Trophoblast cell (in vitro differentiated cells and primary cell): ENCODE results near the gene STAT3.
"Not testable (repeated sequence)": the region's sequence is repeated elsewhere in the genome, so short reads cannot be mapped to it uniquely, and the experiment has no call there.

Experiments
- DNase-seq, 2 donors: peaks; one replicate each; pipeline ENCODE4 v3.0.0-alpha.2; 2016
- H2AFZ ChIP-seq: 2 replicates; pipeline ENCODE4 v1.6.1; 2013; ENCODE audit warnings: low read length, moderate library complexity, mild to moderate bottlenecking; ENCODE audit not compliant: insufficient read depth, poor library complexity
- H2AK5ac ChIP-seq: 2 replicates; pipeline ENCODE4 v1.6.1; 2013; ENCODE audit warnings: mild to moderate bottlenecking, low read length
- H2BK120ac ChIP-seq: 2 replicates; pipeline ENCODE4 v1.6.1; 2013; ENCODE audit warnings: low read length, mild to moderate bottlenecking, moderate library complexity; ENCODE audit not compliant: insufficient read depth, poor library complexity
- H2BK12ac ChIP-seq: 2 replicates; pipeline ENCODE4 v1.6.1; 2013; ENCODE audit warnings: mild to moderate bottlenecking, low read length, moderate library complexity
- H2BK5ac ChIP-seq: 2 replicates; pipeline ENCODE4 v1.6.1; 2013; ENCODE audit warnings: low read length, low read depth, moderate library complexity, mild to moderate bottlenecking; ENCODE audit not compliant: poor library complexity
- H3K14ac ChIP-seq: 2 replicates; pipeline ENCODE4 v1.6.1; 2013; ENCODE audit warnings: mild to moderate bottlenecking, low read length
- H3K18ac ChIP-seq: 2 replicates; pipeline ENCODE4 v1.6.1; 2013; ENCODE audit warnings: mild to moderate bottlenecking, low read length
- H3K23ac ChIP-seq: 2 replicates; pipeline ENCODE4 v1.6.1; 2013; ENCODE audit warnings: low read length
- H3K27ac ChIP-seq: 2 replicates; pipeline ENCODE4 v1.5.1; 2013; ENCODE audit warnings: low read depth, mild to moderate bottlenecking, inconsistent platforms, low read length, moderate library complexity
- H3K27me3 ChIP-seq: 2 replicates; pipeline ENCODE4 v1.6.1; 2013; ENCODE audit warnings: inconsistent platforms, mild to moderate bottlenecking, low read length, moderate library complexity; ENCODE audit not compliant: insufficient read depth
- H3K36me3 ChIP-seq, 2 experiments: 1 replicate in 1 of 2; 2 replicates in 1 of 2; pipeline ENCODE4 v1.6.1; 2013; ENCODE audit warnings: low read length in 2 of 2, mild to moderate bottlenecking in 2 of 2, moderate library complexity in 1 of 2; ENCODE audit not compliant: insufficient read depth in 2 of 2, control insufficient read depth in 1 of 2
- H3K4ac ChIP-seq: 2 replicates; pipeline ENCODE4 v1.6.1; 2013; ENCODE audit warnings: low read depth, mild to moderate bottlenecking, low read length, moderate library complexity
- H3K4me1 ChIP-seq, 2 experiments: 1 replicate in 1 of 2; 2 replicates in 1 of 2; pipeline ENCODE4 v1.6.1; 2013; ENCODE audit warnings: low read length in 2 of 2, mild to moderate bottlenecking in 2 of 2, moderate library complexity in 1 of 2; ENCODE audit not compliant: insufficient read depth in 2 of 2, control insufficient read depth in 1 of 2
- H3K4me2 ChIP-seq: 2 replicates; pipeline ENCODE4 v1.6.1; 2013; ENCODE audit warnings: inconsistent platforms, mild to moderate bottlenecking, low read length, moderate library complexity
- H3K4me3 ChIP-seq: 2 replicates; pipeline ENCODE4 v1.5.1; 2013; ENCODE audit warnings: mild to moderate bottlenecking, low read depth, low read length, inconsistent platforms
- H3K79me1 ChIP-seq: one replicate; pipeline ENCODE4 v1.6.1; 2013; ENCODE audit warnings: low read length
- H3K79me2 ChIP-seq: 2 replicates; pipeline ENCODE4 v1.6.1; 2013; ENCODE audit warnings: low read length, mild to moderate bottlenecking; ENCODE audit not compliant: control insufficient read depth, insufficient read depth, poor library complexity
- H3K9ac ChIP-seq: 2 replicates; pipeline ENCODE4 v1.6.1; 2013; ENCODE audit warnings: mild to moderate bottlenecking, low read length
- H3K9me3 ChIP-seq: 2 replicates; pipeline ENCODE4 v1.6.1; 2013; ENCODE audit warnings: low read depth, mild to moderate bottlenecking, control low read depth, inconsistent platforms, low read length; ENCODE audit not compliant: insufficient read depth
- H4K12ac ChIP-seq: 2 replicates; pipeline ENCODE4 v1.6.1; 2013; ENCODE audit warnings: low read depth, mild to moderate bottlenecking, low read length, moderate library complexity
- H4K8ac ChIP-seq: 2 replicates; pipeline ENCODE4 v1.6.1; 2013; ENCODE audit warnings: low read depth, mild to moderate bottlenecking, low read length, moderate library complexity
- H4K91ac ChIP-seq: one replicate; pipeline ENCODE4 v1.6.1; 2013; ENCODE audit warnings: low read depth, mild to moderate bottlenecking, low read length, moderate library complexity
- WGBS: extraction: QIAGEN DNeasy Blood & Tissue Kit; methylation state at CpG from one replicate; pipeline ENCODE4 v1.1.7; 2013; ENCODE audit warnings: missing lambda C conversion rate; ENCODE audit not compliant: insufficient read length, insufficient coverage; ENCODE audit errors: extremely low coverage; 5-methylcytosine and 5-hydroxymethylcytosine counted together

The STAT3 gene

DNA sequence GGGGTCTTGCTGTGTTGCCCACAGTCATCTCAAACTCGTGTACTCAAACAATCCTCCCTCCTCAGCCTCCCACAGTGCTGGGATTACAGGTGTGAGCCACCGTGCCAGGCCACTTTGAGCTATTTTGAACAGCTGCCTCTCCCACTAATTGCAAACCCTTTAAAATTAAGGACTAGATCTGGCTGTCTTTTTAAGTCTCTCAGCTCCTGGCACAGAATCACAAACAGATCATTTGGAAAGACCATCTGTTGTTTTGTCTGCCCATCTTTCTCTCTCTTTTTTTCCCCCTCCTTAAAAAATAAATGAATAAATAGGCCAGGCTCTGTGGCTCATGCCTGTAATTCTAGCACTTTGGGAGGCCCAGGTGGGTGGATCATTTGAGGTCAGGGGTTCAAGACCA is 10.9 kb upstream of the STAT3 start:
- Histone ChIP-seq H3K18ac (no peak overlapping the region), H4K91ac (no peak overlapping the region), H3K4me3 (no peak overlapping the region), H3K36me3 (peaks cover 4 to 7% of the 10 kb centered on the region in 2 experiments), H3K27ac (no peak overlapping the region), H3K79me1 (no peaks in the 10 kb centered on the region), H2BK120ac (no peak overlapping the region), H4K12ac (no peak overlapping the region), H3K4me1 (no peaks in the 10 kb centered on the region), H2BK5ac (no peak overlapping the region), H2BK12ac (no peak overlapping the region), H3K14ac (no peak overlapping the region), H3K9me3 (peaks cover 1% of the 10 kb centered on the region), H3K23ac (no peak overlapping the region), H3K4ac (no peak overlapping the region), H2AFZ (no peak overlapping the region), H3K79me2 (no peaks in the 10 kb centered on the region), H3K27me3 (no peaks in the 10 kb centered on the region), H4K8ac (no peak overlapping the region), H2AK5ac (no peak overlapping the region), H3K9ac (no peak overlapping the region), H3K4me2 (no peak overlapping the region)
- no peak for DNase-seq
- WGBS = no CpG with 5 or more reads among the region's 2 CpGs

DNA sequence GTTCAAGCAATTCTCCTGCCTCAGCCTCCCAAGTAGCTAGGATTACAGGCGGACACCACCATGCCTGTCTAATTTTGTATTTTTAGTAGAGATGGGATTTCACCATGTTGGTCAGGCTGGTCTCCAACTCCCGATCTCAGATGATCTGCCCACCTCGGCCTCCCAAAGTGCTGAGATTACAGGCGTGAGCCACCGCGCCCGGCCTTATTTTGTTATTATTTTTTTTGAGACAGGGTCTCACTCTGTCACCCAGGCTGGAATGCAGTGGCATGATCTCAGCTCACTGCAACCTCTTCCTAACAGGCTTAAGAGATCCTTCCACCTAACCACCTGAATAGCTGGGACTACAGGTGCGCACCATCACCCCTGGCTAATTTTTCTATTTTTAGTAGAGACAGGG is 7.4 kb upstream of the STAT3 start:
- not testable (repeated sequence) for DNase-seq, H3K27me3 ChIP-seq, H3K4me1 ChIP-seq, H3K4ac ChIP-seq, H2AFZ ChIP-seq, H3K27ac ChIP-seq, H3K79me2 ChIP-seq, H4K12ac ChIP-seq, H3K36me3 ChIP-seq, H3K4me3 ChIP-seq, H2BK5ac ChIP-seq, H3K18ac ChIP-seq, H3K9ac ChIP-seq, H3K9me3 ChIP-seq, H3K4me2 ChIP-seq, H2BK12ac ChIP-seq, H3K14ac ChIP-seq, H4K91ac ChIP-seq, H2BK120ac ChIP-seq, H4K8ac ChIP-seq, H3K79me1 ChIP-seq, H3K23ac ChIP-seq, H2AK5ac ChIP-seq
- WGBS = no CpG with 5 or more reads among the region's 8 CpGs

DNA sequence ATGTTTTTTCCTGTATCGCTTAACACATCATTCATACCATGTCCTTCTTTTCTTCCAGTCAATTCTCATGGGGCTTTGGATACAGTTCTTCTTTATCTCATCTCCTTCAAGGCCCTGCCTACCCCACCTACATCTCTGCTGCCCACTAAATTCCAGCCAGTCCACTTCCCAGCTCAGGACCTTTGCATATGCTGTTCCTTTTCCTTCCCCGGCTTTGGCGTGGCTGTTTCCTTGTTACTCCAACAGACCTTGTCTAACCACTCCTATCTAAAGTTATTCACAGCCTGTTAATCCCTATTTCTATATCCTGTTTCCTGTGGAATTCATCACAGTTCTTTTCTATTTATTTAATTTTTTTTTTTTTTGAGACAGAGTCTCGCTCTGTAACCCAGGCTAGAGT is 6.6 kb upstream of the STAT3 start:
- no peaks in the 10 kb centered on the region for H3K36me3 ChIP-seq
- no peaks in the 10 kb centered on the region for H3K79me2 ChIP-seq
- H4K91ac ChIP-seq = no peak overlapping the region
- no CpG with 5 or more reads among the region's 4 CpGs for WGBS
- no peaks in the 10 kb centered on the region for H3K79me1 ChIP-seq
- no peak overlapping the region for H4K8ac ChIP-seq
- no peak overlapping the region for H3K4me2 ChIP-seq
- no peak overlapping the region for H3K27ac ChIP-seq
- no peak overlapping the region for H2AK5ac ChIP-seq
- no peak overlapping the region for H3K4me3 ChIP-seq
- H3K4ac ChIP-seq = no peak overlapping the region
- H3K23ac ChIP-seq = no peak overlapping the region
- H2BK12ac ChIP-seq = no peak overlapping the region
- no peak overlapping the region for H2BK120ac ChIP-seq
- no peak for DNase-seq
- H3K9ac ChIP-seq = no peak overlapping the region
- no peak overlapping the region for H3K18ac ChIP-seq
- no peaks in the 10 kb centered on the region for H3K27me3 ChIP-seq
- H2AFZ ChIP-seq = no peak overlapping the region
- no peak overlapping the region for H3K14ac ChIP-seq
- no peak overlapping the region for H4K12ac ChIP-seq
- H3K4me1 ChIP-seq = no peaks in the 10 kb centered on the region
- H2BK5ac ChIP-seq = no peak overlapping the region
- no peaks in the 10 kb centered on the region for H3K9me3 ChIP-seq

DNA sequence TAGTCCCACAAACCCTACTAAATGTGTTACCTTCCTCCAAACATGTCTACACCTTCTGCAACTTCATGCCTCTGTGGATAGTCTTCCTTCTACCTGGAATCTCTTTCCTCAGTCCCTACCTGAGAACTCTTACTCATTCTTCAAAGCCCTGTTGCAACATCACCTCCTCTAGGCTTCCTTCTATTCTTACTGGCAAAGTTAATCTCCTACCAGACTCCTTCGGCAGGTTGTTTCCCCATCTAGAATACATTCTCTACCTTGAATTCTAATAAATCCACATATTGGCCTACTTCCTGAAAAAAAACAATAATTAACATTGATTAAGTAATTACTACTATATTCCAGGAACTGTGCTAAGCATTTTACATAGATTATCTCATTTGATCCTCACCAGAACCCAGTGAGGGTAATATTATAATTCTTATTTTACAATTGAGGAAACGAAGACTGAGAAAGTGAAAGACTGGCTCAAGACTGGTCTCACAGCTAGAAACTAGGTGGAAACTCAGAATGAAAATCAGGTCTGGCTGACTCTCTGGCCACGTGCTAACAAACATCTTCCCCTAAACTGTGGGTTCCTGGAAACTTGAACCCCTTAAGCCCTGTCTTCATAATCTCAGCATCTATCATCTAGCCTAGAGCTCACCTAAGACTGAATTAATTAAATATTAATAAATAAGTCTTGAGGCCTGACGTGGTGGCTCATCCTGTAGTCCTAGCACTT is 4.6 kb upstream of the STAT3 start:
- no peak overlapping the region for H2AFZ ChIP-seq
- H3K9me3 ChIP-seq = no peaks in the 10 kb centered on the region
- H3K14ac ChIP-seq = no peak overlapping the region
- peaks cover 4% of the 10 kb centered on the region for H3K79me2 ChIP-seq
- no peak overlapping the region for H3K27ac ChIP-seq
- no peaks in the 10 kb centered on the region for H3K27me3 ChIP-seq
- H2AK5ac ChIP-seq = no peak overlapping the region
- H3K36me3 ChIP-seq = no peaks in the 10 kb centered on the region
- H4K12ac ChIP-seq = no peak overlapping the region
- H4K8ac ChIP-seq = no peak overlapping the region
- no peak overlapping the region for H3K9ac ChIP-seq
- no peak overlapping the region for H3K4me3 ChIP-seq
- H3K4me2 ChIP-seq = no peak overlapping the region
- H3K4ac ChIP-seq = no peak overlapping the region
- no peak overlapping the region for H3K18ac ChIP-seq
- no peak overlapping the region for H4K91ac ChIP-seq
- DNase-seq = peak; percentile 41 to 75
- no peak overlapping the region for H2BK5ac ChIP-seq
- no CpG with 5 or more reads among the region's 4 CpGs for WGBS
- H3K23ac ChIP-seq = no peak overlapping the region
- H2BK120ac ChIP-seq = no peak overlapping the region
- peaks cover 7% of the 10 kb centered on the region for H3K79me1 ChIP-seq
- H2BK12ac ChIP-seq = no peak overlapping the region
- peaks cover 0 to 2% of the 10 kb centered on the region in 2 experiments for H3K4me1 ChIP-seq
